Measurements from ENCODE around the gene RIPK4.

DNA sequence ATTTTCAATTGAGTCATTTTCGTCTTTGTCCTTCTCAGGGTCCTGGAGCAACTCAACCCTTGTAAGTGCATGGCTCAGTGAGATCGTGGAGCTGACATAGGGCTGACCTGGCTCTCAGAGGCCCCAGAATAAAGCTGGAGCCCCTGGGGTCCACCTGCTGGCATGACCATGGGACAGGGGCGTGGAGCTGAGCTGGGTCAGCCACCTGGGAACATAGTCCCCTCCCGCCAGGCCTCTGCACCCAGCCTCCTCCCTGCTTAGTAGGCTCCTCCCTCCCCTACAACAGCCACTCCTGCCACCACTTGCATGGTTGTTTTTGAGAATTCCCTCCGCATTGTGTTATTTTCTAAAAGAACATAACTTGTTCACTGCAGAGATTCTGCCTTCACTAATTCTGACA is 3.1 kb upstream of the RIPK4 start:
- no peak for TF ChIP-seq POLR2AphosphoS5 (IDR thresholded peaks at IDR 0.05)
- TF ChIP-seq, protein P1, sequence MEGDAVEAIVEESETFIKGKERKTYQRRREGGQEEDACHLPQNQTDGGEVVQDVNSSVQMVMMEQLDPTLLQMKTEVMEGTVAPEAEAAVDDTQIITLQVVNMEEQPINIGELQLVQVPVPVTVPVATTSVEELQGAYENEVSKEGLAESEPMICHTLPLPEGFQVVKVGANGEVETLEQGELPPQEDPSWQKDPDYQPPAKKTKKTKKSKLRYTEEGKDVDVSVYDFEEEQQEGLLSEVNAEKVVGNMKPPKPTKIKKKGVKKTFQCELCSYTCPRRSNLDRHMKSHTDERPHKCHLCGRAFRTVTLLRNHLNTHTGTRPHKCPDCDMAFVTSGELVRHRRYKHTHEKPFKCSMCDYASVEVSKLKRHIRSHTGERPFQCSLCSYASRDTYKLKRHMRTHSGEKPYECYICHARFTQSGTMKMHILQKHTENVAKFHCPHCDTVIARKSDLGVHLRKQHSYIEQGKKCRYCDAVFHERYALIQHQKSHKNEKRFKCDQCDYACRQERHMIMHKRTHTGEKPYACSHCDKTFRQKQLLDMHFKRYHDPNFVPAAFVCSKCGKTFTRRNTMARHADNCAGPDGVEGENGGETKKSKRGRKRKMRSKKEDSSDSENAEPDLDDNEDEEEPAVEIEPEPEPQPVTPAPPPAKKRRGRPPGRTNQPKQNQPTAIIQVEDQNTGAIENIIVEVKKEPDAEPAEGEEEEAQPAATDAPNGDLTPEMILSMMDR (IDR thresholded peaks at IDR 0.05), result no peak
- no peak for TF ChIP-seq POLR2A (IDR thresholded peaks at IDR 0.05; ENCODE audit: low read depth)
- TF ChIP-seq EP300 (IDR thresholded peaks at IDR 0.05), result no peak

Data from esophagus muscularis mucosa (tissue), 4 donors.